K562 (cell line): ENCODE data around the gene LDB2. TPM values are rescaled to one million over a fixed set of nuclear protein-coding genes. Genes with fewer than 3 reads are reported as not detected.
A peak's percentile ranks its signal among the peaks of the same experiment; 100 is the strongest.

Experiments used
- ATAC-seq: fragments of 200-7000 bp; cut with Tn5 transposase; 3 replicates; pipeline ENCODE4 v1.9.1; 2020; ENCODE audit warnings: moderate library complexity
- BruUV-seq: library from RNA; stranded (reverse); fragments of 400-500 nt; replicated peaks from 2 replicates; lab custom pipeline; 2021; lab: Mats Ljungman, UMichigan
- CTCF ChIA-PET: fragments of 300-600 bp; formaldehyde crosslinking; extraction: SDS; loops from one replicate; lab custom pipeline; 2021; ENCODE audit warnings: low intra/inter-chr PET ratio; lab: Yijun Ruan, JAX
- POLR2A ChIA-PET: fragments of 300-600, 350-650 bp; sonication (Branson Sonifier 250); formaldehyde crosslinking; extraction: SDS; loops from one replicate; lab custom pipeline; 2021; ENCODE audit warnings: antibody characterized with exemption, inconsistent platforms; lab: Yijun Ruan, JAX
- DNase-seq, 4 experiments: peaks; one replicate each; pipeline versions ENCODE4 v3.0.0 to v3.0.0-alpha.2; 2011 to 2018; ENCODE audit warnings: low spot score in 3 of 4, mixed read lengths in 3 of 4; ENCODE audit errors: extremely low read depth in 1 of 4
- FAIRE-seq: peaks from 2 replicates; lab custom pipeline; 2011; peaks lifted over from hg19 to GRCh38; lab: Jason Lieb, UNC
- H2AFZ ChIP-seq: 2 replicates; pipeline ENCODE4 v1.6.0; 2011; ENCODE audit warnings: low read depth, low read length, control low read depth, inconsistent platforms
- H3K27ac ChIP-seq: fragments of 200-600 bp; 3 replicates; pipeline ENCODE4 v1.8.0; 2011; ENCODE audit warnings: low read depth, mild to moderate bottlenecking, control low read depth, inconsistent platforms, low read length, moderate library complexity, mixed read lengths; ENCODE audit errors: extremely low read depth
- H3K27me3 ChIP-seq, 2 experiments: fragments of 300-600 bp in 1 of 2; 2 replicates in 1 of 2; 3 replicates in 1 of 2; pipeline versions ENCODE4 v1.6.0 to v1.8.0; 2011; ENCODE audit warnings: inconsistent platforms in 2 of 2, low read length in 2 of 2, mild to moderate bottlenecking in 1 of 2, mixed read lengths in 1 of 2, moderate library complexity in 1 of 2; ENCODE audit not compliant: control insufficient read depth in 2 of 2, insufficient read depth in 2 of 2
- H3K36me3 ChIP-seq: fragments of 300-600 bp; 3 replicates; pipeline ENCODE4 v1.8.0; 2011; ENCODE audit warnings: mild to moderate bottlenecking, low read length, inconsistent platforms; ENCODE audit not compliant: control insufficient read depth, insufficient read depth
- H3K4me1 ChIP-seq, 2 experiments: fragments of 200-600 bp in 1 of 2; replicated peaks in 1 of 2; 2 replicates in 1 of 2; 3 replicates in 1 of 2; pipeline versions ENCODE4 v1.5.1 to v1.8.0; 2011; ENCODE audit warnings: inconsistent platforms in 2 of 2, low read length in 2 of 2, mild to moderate bottlenecking in 1 of 2, mixed read lengths in 1 of 2, moderate library complexity in 1 of 2; ENCODE audit not compliant: control insufficient read depth in 2 of 2, insufficient read depth in 2 of 2
- H3K4me2 ChIP-seq: 2 replicates; pipeline ENCODE4 v1.6.1; 2011; ENCODE audit warnings: low read length, control low read depth, inconsistent platforms, mixed read lengths; ENCODE audit not compliant: insufficient read depth
- H3K4me3 ChIP-seq: fragments of 200-600 bp; sonication (generic), shearing (Covaris generic); 2 replicates; pipeline ENCODE4 v1.5.1; 2016; ENCODE audit warnings: control low read depth, inconsistent platforms
- H3K79me2 ChIP-seq: fragments of 200-600 bp; 3 replicates; pipeline ENCODE4 v1.8.0; 2011; ENCODE audit warnings: low read length, inconsistent platforms; ENCODE audit not compliant: control insufficient read depth, insufficient read depth
- H3K9ac ChIP-seq, 2 experiments: 2 replicates each; pipeline versions ENCODE4 v1.6.0 to v1.6.1; 2011; ENCODE audit warnings: low read depth in 2 of 2, low read length in 2 of 2, control low read depth in 1 of 2, inconsistent platforms in 1 of 2, mild to moderate bottlenecking in 1 of 2, mixed read lengths in 1 of 2; ENCODE audit not compliant: insufficient read depth in 1 of 2
- H3K9me1 ChIP-seq: one replicate; pipeline ENCODE4 v1.6.0; 2011; ENCODE audit warnings: inconsistent platforms, mild to moderate bottlenecking, low read length, moderate library complexity; ENCODE audit not compliant: control insufficient read depth, insufficient read depth
- H3K9me3 ChIP-seq: replicated peaks from 2 replicates; pipeline ENCODE4 v1.5.1; 2011; ENCODE audit warnings: low read depth, low read length, inconsistent platforms; ENCODE audit not compliant: control insufficient read depth, insufficient read depth
- H4K20me1 ChIP-seq: replicated peaks from 2 replicates; pipeline ENCODE4 v1.6.1; 2011; ENCODE audit warnings: low read length, inconsistent platforms, mixed read lengths; ENCODE audit not compliant: control insufficient read depth, insufficient read depth
- CHD2 ChIP-seq: IDR thresholded peaks from 2 replicates; pipeline ENCODE4 v1.6.1; 2011; ENCODE audit warnings: low read depth, low read length
- CTCF ChIP-seq, 3 experiments: IDR thresholded peaks in 2 of 3; conservative IDR thresholded peaks in 1 of 3; 2 replicates each; pipeline ENCODE4 v1.5.1; 2011 to 2012; ENCODE audit warnings: low read length in 3 of 3, mild to moderate bottlenecking in 3 of 3, control low read depth in 2 of 3, improper control_type of control experiment in 1 of 3, inconsistent platforms in 1 of 3, low read depth in 1 of 3, mixed read lengths in 1 of 3, moderate library complexity in 1 of 3; ENCODE audit not compliant: insufficient read depth in 2 of 3
- HNRNPL ChIP-seq: fragments of 200-400 bp; formaldehyde crosslinking; IDR thresholded peaks from 2 replicates; pipeline ENCODE4 v1.6.1; 2017; ENCODE audit warnings: low read depth, mild to moderate bottlenecking, low read length
- MAFK ChIP-seq: IDR thresholded peaks from 2 replicates; pipeline ENCODE4 v1.6.1; 2011; ENCODE audit warnings: low read length, improper control_type of control experiment
- RAD21 ChIP-seq, 2 experiments: fragments of 250-450 bp in 1 of 2; fragments of 450-650 bp in 1 of 2; sonication (Bioruptor Pico) in 1 of 2; formaldehyde crosslinking in 1 of 2; IDR thresholded peaks in 1 of 2; conservative IDR thresholded peaks in 1 of 2; 2 replicates each; pipeline versions ENCODE4 v1.4.0 to v1.8.0; 2020 to 2022; ENCODE audit warnings: mild to moderate bottlenecking in 2 of 2, moderate library complexity in 1 of 2
- RBM25 ChIP-seq: fragments of 200-400 bp; formaldehyde crosslinking; IDR thresholded peaks from 2 replicates; pipeline ENCODE4 v1.6.1; 2018; ENCODE audit warnings: low read length, low read depth, moderate library complexity; ENCODE audit not compliant: severe bottlenecking
- RFX1 ChIP-seq: fragments of 450-650 bp; IDR thresholded peaks from 2 replicates; pipeline ENCODE4 v1.6.1; 2016; ENCODE audit warnings: mild to moderate bottlenecking, moderate library complexity
- SMC3 ChIP-seq: conservative IDR thresholded peaks from 2 replicates; pipeline ENCODE4 v1.6.1; 2011; ENCODE audit warnings: low read depth, low read length, improper control_type of control experiment; ENCODE audit not compliant: insufficient read depth
- SPI1 ChIP-seq: IDR thresholded peaks from 2 replicates; pipeline ENCODE4 v1.6.1; 2011; ENCODE audit warnings: low read depth, low read length, control low read depth, borderline replicate concordance
- YY1 ChIP-seq, 3 experiments: IDR thresholded peaks; 2 replicates each; pipeline ENCODE4 v1.6.1; 2011; ENCODE audit warnings: low read length in 2 of 3, mild to moderate bottlenecking in 2 of 3, moderate library complexity in 2 of 3, borderline replicate concordance in 1 of 3, control low read depth in 1 of 3, low read depth in 1 of 3; ENCODE audit not compliant: insufficient read depth in 3 of 3, insufficient replicate concordance in 2 of 3, control insufficient read depth in 1 of 3, insufficient read length in 1 of 3; ENCODE audit errors: extremely low read depth in 1 of 3
- ZBTB12 ChIP-seq: fragments of 250-450 bp; sonication (Bioruptor Pico); IDR thresholded peaks from 2 replicates; pipeline ENCODE4 v1.4.0; 2020
- WGBS: fragments of 100-300 bp; shearing (Covaris generic); methylation state at CpG from one replicate; pipeline ENCODE4 v1.1.6; 2016; ENCODE audit warnings: low coverage, mixed read lengths; ENCODE audit not compliant: insufficient coverage; ENCODE audit errors: missing lambda C conversion rate; 5-methylcytosine and 5-hydroxymethylcytosine counted together
- in situ Hi-C: fragments of 300-500 bp; cut with MboI; formaldehyde crosslinking; loops from 4 replicates; pipeline ENCODE4 v1.15.0; 2018; ENCODE audit warnings: inconsistent platforms, mixed read lengths
- intact Hi-C: fragments of 100-400 bp; cut with micrococcal nuclease; formaldehyde crosslinking; loops from 2 replicates; pipeline ENCODE4 v1.14.2; 2022
- polyA plus RNA-seq, 8 experiments: library from polyadenylated mRNA; depleted of rRNA in 4 of 8; stranded (reverse) in 5 of 8; unstranded in 3 of 8; fragments of >200 nt; fragmentation: Nextera tagmentation in 2 of 8; fragmentation: Illumina TruSeq in 1 of 8; extraction: Ambion mirVana in 2 of 8; extraction: Trizol in 1 of 8; gene quantifications; 2 replicates each; pipeline versions ENCODE4 v1.2.1 to v1.2.3, GENCODE V29; 2011 to 2014; ENCODE audit warnings: inconsistent platforms in 1 of 8, missing spikeins in 1 of 8
- total RNA-seq, 7 experiments: library from RNA; depleted of rRNA in 6 of 7; stranded (reverse); fragments of >200 nt in 6 of 7; fragmentation: Illumina TruSeq in 2 of 7; extraction: Trizol in 2 of 7; gene quantifications; 2 replicates each; pipeline versions ENCODE4 v1.2.1 to v1.2.3, GENCODE V29; 2011 to 2021; ENCODE audit warnings: low replicate concordance in 1 of 7

LDB2 gene
- total and polyA plus RNA-seq, 9 of the 15 experiments (the other 6 are each of a cell fraction or from before 2014, with no cell fraction given): 0.10 to 0.20 TPM; not detected in 7

- no peaks in the 10 kb centered on the region; a peak in 1 of 5 replicates for H3K27me3 ChIP-seq
- peak; percentile 98 for ATAC-seq
- intact Hi-C loops: loop anchor here (1.0 to 10.0 kb wide), 2 partner anchors 292 to 558 kb away; no protein-coding TSS in a partner anchor
- no peak overlapping the region for H3K4me3 ChIP-seq
- in situ Hi-C loops: no loop called here
- BruUV-seq: no TSS peak
- H3K4me1 ChIP-seq: no peaks in the 10 kb centered on the region
- peak overlapping the region; percentile 2; the same call in 1 of the 2 replicates for H2AFZ ChIP-seq
- ChIA-PET POLR2A (no interaction called here), CTCF (no interaction called here)
- no peak for FAIRE-seq
- 1% methylated on average over 10 of the region's 10 CpGs for WGBS
- no peaks in the 10 kb centered on the region for H3K79me2 ChIP-seq
- TF ChIP-seq MAFK: no peak
- peak; percentile 59 to 73 (median 71) for TF ChIP-seq CTCF (IDR thresholded peaks at IDR 0.05 in 2 of 3, conservative IDR thresholded peaks at IDR 0.05 in 1 of 3; ENCODE audit: insufficient read depth in 2 of 3, low read depth in 1 of 3, low read length in 3 of 3)
- TF ChIP-seq ZBTB12 (CRISPR knock-in tag): no peak
- no peak for TF ChIP-seq CHD2
- no peak for TF ChIP-seq HNRNPL
- peak in 2 of 3 experiments; percentile 28 to 38 for TF ChIP-seq YY1 (IDR thresholded peaks at IDR 0.05; ENCODE audit: borderline replicate concordance in 1 of 3, control insufficient read depth in 1 of 3, extremely low read depth in 1 of 3, insufficient read depth in 3 of 3, insufficient read length in 1 of 3, insufficient replicate concordance in 2 of 3, low read depth in 1 of 3, low read length in 2 of 3)
- TF ChIP-seq RFX1: no peak
- no peak for TF ChIP-seq RBM25
- TF ChIP-seq RAD21 (CRISPR knock-in tag; conservative IDR thresholded peaks at IDR 0.05 in 1 of 2, IDR thresholded peaks at IDR 0.05 in 1 of 2): peak in 1 of 2 experiments; percentile 36; a peak in 2 of 4 replicates
- peak; percentile 29; the same call in 1 of the 2 replicates for TF ChIP-seq SMC3
- peak; percentile 64; the same call in 1 of the 2 replicates for TF ChIP-seq SPI1
- peak; percentile 17 to 47 (median 34) for DNase-seq
- H4K20me1 ChIP-seq: no peaks in the 10 kb centered on the region
- no peaks in the 10 kb centered on the region for H3K9me3 ChIP-seq
- H3K9me1 ChIP-seq: no peaks in the 10 kb centered on the region
- H3K4me2 ChIP-seq: peak overlapping the region; percentile 4; the same call in 1 of the 2 replicates
- H3K27ac ChIP-seq: no peak overlapping the region
- no peaks in the 10 kb centered on the region for H3K36me3 ChIP-seq
- H3K9ac ChIP-seq: no peak overlapping the region
Measured at GRCh38 chr4:16582526-16582925, 315.9 kb downstream of the LDB2 start.
